ENCODE measurements around the gene CNTFR. TPM values are rescaled to one million over a fixed set of nuclear protein-coding genes. Genes with fewer than 3 reads are reported as not detected.

Gene CNTFR
- total and polyA plus RNA-seq, 4 donors: 0.75 to 3.3 (median 2.0) TPM

DNA sequence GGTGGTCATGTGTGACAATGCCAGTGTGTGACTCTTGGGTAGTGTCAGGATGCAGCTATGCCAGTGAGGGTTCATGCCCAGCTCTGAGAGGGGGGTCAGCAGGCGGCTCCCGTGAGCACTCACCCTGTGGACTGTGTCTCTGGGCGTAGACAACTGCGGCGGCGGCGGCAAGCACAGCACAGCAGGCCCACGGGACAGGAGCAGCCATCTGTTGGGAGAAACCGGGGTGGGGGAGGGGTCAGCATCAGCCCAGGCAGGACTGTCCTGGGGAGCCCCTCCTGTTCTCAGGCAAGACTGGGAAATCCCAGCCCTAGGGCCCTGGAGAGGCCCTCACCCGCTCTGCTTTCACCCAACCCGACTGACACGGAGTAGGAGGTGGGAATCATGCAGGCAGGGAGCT is 20.8 kb downstream of the CNTFR start:
- no peak for DNase-seq (ENCODE audit: low spot score)
- Histone ChIP-seq H3K9ac (ENCODE audit: low read depth in 1 of 2, low read length in 2 of 2) (no peak overlapping the region), H3K4me3 (ENCODE audit: low read depth in 1 of 3, low read length in 3 of 3) (no peak overlapping the region), H3K4me1 (ENCODE audit: control insufficient read depth in 4 of 4, insufficient read depth in 4 of 4, low read length in 3 of 4) (peaks cover 3 to 16% (median 13%) of the 10 kb centered on the region in 4 donors), H3K27ac (ENCODE audit: low read depth in 1 of 2, low read length in 2 of 2) (no peak overlapping the region), H3K9me3 (ENCODE audit: control insufficient read depth in 4 of 4, low read length in 3 of 4) (no peaks in the 10 kb centered on the region), H3K36me3 (ENCODE audit: control insufficient read depth in 4 of 4, insufficient read depth in 3 of 4, low read depth in 1 of 4, low read length in 3 of 4) (peaks cover 0 to 4% (median 0%) of the 10 kb centered on the region in 4 donors), H3K27me3 (ENCODE audit: control insufficient read depth in 4 of 4, insufficient read depth in 4 of 4, low read length in 3 of 4) (no peaks in the 10 kb centered on the region)
- WGBS: 90% methylated on average over 12 of the region's 12 CpGs
- TF ChIP-seq RXRA (IDR thresholded peaks at IDR 0.05) (no peak), HNF4G (IDR thresholded peaks at IDR 0.05) (no peak)
- TF ChIP-seq, protein P1, sequence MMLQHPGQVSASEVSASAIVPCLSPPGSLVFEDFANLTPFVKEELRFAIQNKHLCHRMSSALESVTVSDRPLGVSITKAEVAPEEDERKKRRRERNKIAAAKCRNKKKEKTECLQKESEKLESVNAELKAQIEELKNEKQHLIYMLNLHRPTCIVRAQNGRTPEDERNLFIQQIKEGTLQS (IDR thresholded peaks at IDR 0.05): no peak

DNA sequence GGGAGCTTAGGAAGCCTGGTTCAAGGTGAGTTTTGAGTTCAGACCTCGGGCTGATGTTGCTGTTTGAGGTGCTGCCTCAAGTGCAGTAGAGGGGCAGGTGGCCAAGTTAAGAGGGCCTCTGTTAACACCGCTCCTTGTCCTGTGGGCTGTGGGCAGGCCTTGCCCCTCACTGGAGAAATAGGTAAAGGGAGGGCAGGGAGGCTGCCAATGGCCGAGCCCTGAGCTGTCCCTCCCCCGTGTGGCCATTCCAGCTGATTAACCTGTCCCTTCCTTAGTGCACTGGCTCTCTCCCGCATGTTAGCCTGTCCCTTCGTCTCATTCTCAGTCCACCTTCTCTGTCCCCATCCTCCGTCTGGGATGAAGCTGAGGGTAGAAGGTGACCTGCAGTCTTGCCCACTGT is 21.4 kb downstream of the CNTFR start:
- 93% methylated on average over 7 of the region's 7 CpGs for WGBS
- Histone ChIP-seq H3K9me3 (ENCODE audit: control insufficient read depth in 4 of 4, low read length in 3 of 4) (no peaks in the 10 kb centered on the region), H3K27me3 (ENCODE audit: control insufficient read depth in 4 of 4, insufficient read depth in 4 of 4, low read length in 3 of 4) (no peaks in the 10 kb centered on the region), H3K9ac (ENCODE audit: low read depth in 1 of 2, low read length in 2 of 2) (no peak overlapping the region), H3K4me1 (ENCODE audit: control insufficient read depth in 4 of 4, insufficient read depth in 4 of 4, low read length in 3 of 4) (peaks cover 3 to 16% (median 13%) of the 10 kb centered on the region in 4 donors), H3K27ac (ENCODE audit: low read depth in 1 of 2, low read length in 2 of 2) (no peak overlapping the region), H3K36me3 (ENCODE audit: control insufficient read depth in 4 of 4, insufficient read depth in 3 of 4, low read depth in 1 of 4, low read length in 3 of 4) (peaks cover 0 to 4% (median 0%) of the 10 kb centered on the region in 4 donors), H3K4me3 (ENCODE audit: low read depth in 1 of 3, low read length in 3 of 3) (no peak overlapping the region)
- DNase-seq (ENCODE audit: low spot score): no peak
- no peak for TF ChIP-seq HNF4A (conservative IDR thresholded peaks at IDR 0.05)
- TF ChIP-seq JUND (IDR thresholded peaks at IDR 0.05): no peak
- TF ChIP-seq GABPA (IDR thresholded peaks at IDR 0.05 in 1 of 2, conservative IDR thresholded peaks at IDR 0.05 in 1 of 2): no peak
- no peak for TF ChIP-seq FOXA2 (IDR thresholded peaks at IDR 0.05)
- no peak for TF ChIP-seq EGR1 (IDR thresholded peaks at IDR 0.05; ENCODE audit: low read depth in 2 of 2)
- TF ChIP-seq, protein P2, sequence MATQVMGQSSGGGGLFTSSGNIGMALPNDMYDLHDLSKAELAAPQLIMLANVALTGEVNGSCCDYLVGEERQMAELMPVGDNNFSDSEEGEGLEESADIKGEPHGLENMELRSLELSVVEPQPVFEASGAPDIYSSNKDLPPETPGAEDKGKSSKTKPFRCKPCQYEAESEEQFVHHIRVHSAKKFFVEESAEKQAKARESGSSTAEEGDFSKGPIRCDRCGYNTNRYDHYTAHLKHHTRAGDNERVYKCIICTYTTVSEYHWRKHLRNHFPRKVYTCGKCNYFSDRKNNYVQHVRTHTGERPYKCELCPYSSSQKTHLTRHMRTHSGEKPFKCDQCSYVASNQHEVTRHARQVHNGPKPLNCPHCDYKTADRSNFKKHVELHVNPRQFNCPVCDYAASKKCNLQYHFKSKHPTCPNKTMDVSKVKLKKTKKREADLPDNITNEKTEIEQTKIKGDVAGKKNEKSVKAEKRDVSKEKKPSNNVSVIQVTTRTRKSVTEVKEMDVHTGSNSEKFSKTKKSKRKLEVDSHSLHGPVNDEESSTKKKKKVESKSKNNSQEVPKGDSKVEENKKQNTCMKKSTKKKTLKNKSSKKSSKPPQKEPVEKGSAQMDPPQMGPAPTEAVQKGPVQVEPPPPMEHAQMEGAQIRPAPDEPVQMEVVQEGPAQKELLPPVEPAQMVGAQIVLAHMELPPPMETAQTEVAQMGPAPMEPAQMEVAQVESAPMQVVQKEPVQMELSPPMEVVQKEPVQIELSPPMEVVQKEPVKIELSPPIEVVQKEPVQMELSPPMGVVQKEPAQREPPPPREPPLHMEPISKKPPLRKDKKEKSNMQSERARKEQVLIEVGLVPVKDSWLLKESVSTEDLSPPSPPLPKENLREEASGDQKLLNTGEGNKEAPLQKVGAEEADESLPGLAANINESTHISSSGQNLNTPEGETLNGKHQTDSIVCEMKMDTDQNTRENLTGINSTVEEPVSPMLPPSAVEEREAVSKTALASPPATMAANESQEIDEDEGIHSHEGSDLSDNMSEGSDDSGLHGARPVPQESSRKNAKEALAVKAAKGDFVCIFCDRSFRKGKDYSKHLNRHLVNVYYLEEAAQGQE (IDR thresholded peaks at IDR 0.05): no peak
- TF ChIP-seq FOXA1 (IDR thresholded peaks at IDR 0.05): no peak
- no peak for TF ChIP-seq RXRA (IDR thresholded peaks at IDR 0.05)
- TF ChIP-seq, protein P3, sequence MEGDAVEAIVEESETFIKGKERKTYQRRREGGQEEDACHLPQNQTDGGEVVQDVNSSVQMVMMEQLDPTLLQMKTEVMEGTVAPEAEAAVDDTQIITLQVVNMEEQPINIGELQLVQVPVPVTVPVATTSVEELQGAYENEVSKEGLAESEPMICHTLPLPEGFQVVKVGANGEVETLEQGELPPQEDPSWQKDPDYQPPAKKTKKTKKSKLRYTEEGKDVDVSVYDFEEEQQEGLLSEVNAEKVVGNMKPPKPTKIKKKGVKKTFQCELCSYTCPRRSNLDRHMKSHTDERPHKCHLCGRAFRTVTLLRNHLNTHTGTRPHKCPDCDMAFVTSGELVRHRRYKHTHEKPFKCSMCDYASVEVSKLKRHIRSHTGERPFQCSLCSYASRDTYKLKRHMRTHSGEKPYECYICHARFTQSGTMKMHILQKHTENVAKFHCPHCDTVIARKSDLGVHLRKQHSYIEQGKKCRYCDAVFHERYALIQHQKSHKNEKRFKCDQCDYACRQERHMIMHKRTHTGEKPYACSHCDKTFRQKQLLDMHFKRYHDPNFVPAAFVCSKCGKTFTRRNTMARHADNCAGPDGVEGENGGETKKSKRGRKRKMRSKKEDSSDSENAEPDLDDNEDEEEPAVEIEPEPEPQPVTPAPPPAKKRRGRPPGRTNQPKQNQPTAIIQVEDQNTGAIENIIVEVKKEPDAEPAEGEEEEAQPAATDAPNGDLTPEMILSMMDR (IDR thresholded peaks at IDR 0.05; ENCODE audit: low read depth, low read length, missing input control): no peak
- TF ChIP-seq NR2F2 (IDR thresholded peaks at IDR 0.05): no peak
- no peak for TF ChIP-seq SP1 (IDR thresholded peaks at IDR 0.05)
- TF ChIP-seq, protein P1 (IDR thresholded peaks at IDR 0.05): no peak
- no peak for TF ChIP-seq YY1 (IDR thresholded peaks at IDR 0.05)
- no peak for TF ChIP-seq TAF1 (conservative IDR thresholded peaks at IDR 0.05)
- TF ChIP-seq HNF4G (IDR thresholded peaks at IDR 0.05): no peak
- TF ChIP-seq, protein P4, sequence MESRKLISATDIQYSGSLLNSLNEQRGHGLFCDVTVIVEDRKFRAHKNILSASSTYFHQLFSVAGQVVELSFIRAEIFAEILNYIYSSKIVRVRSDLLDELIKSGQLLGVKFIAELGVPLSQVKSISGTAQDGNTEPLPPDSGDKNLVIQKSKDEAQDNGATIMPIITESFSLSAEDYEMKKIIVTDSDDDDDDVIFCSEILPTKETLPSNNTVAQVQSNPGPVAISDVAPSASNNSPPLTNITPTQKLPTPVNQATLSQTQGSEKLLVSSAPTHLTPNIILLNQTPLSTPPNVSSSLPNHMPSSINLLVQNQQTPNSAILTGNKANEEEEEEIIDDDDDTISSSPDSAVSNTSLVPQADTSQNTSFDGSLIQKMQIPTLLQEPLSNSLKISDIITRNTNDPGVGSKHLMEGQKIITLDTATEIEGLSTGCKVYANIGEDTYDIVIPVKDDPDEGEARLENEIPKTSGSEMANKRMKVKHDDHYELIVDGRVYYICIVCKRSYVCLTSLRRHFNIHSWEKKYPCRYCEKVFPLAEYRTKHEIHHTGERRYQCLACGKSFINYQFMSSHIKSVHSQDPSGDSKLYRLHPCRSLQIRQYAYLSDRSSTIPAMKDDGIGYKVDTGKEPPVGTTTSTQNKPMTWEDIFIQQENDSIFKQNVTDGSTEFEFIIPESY (IDR thresholded peaks at IDR 0.05): no peak
- TF ChIP-seq RAD21 (IDR thresholded peaks at IDR 0.05): no peak
- TF ChIP-seq, protein P5, sequence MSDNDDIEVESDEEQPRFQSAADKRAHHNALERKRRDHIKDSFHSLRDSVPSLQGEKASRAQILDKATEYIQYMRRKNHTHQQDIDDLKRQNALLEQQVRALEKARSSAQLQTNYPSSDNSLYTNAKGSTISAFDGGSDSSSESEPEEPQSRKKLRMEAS (IDR thresholded peaks at IDR 0.05): no peak

All from liver (tissue), 9 donors.